ENCODE data around the gene WDR62.

DNA sequence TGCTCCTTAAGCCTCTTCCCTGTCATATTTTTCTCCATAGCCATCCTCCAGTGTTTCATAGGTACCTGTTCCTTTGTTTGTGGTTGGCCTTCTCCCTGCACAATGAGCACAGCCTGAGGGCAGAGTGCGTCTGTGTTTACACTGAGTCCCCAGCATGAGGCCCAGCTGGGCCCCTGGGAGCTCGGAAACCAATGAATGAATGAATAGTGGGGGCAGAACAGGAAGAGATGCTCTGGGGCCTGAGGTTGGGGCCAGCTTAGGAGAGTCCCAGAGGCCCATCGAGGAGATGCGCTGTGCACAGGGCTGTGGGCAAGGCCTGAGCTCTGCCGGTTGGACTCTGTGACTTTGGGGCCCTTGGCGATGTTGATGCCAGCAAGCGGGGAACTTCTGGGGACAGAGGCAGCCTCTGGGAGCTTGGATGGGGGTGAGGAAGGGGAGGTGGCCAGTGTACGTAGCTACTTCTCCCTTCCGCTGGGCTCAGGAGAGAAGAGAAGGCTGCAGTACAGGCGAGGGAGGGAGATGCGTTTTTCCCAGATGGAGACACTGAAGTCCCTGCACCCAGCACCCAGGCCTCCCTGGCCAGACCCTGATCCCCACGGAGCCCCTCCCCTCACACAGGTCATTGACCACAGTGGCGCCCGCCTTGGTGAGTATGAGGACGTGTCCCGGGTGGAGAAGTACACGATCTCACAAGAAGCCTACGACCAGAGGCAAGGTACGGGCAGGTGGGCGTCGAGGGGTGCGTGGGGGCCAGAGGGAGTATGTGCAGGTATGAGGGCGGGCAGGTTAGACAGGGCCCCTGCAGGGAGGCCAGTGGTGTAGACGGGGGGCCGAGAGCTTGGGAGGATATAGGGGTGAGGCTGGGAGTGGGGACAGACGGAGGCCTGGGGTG, 65.6 kb downstream of the WDR62 start:
- no peak for TF ChIP-seq POLR2A (IDR thresholded peaks at IDR 0.05; ENCODE audit: low read depth, low read length)
- TF ChIP-seq EZH2 (IDR thresholded peaks at IDR 0.05; ENCODE audit: borderline replicate concordance, low read depth, low read length, severe bottlenecking) = no peak
- TF ChIP-seq, protein P1, sequence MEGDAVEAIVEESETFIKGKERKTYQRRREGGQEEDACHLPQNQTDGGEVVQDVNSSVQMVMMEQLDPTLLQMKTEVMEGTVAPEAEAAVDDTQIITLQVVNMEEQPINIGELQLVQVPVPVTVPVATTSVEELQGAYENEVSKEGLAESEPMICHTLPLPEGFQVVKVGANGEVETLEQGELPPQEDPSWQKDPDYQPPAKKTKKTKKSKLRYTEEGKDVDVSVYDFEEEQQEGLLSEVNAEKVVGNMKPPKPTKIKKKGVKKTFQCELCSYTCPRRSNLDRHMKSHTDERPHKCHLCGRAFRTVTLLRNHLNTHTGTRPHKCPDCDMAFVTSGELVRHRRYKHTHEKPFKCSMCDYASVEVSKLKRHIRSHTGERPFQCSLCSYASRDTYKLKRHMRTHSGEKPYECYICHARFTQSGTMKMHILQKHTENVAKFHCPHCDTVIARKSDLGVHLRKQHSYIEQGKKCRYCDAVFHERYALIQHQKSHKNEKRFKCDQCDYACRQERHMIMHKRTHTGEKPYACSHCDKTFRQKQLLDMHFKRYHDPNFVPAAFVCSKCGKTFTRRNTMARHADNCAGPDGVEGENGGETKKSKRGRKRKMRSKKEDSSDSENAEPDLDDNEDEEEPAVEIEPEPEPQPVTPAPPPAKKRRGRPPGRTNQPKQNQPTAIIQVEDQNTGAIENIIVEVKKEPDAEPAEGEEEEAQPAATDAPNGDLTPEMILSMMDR (IDR thresholded peaks at IDR 0.05; ENCODE audit: extremely low read depth in 1 of 2, insufficient read depth in 1 of 2, low read depth in 1 of 2, low read length in 2 of 2) = no peak

Data from endothelial cell of umbilical vein (primary cell).